HG03457 (cell line): ENCODE data around the gene RARRES2.

Experiments used
- ATAC-seq: cut with Tn5 transposase; IDR thresholded peaks from one replicate; pipeline ENCODE4 v1.9.1; 2021; ENCODE audit warnings: moderate number of reproducible peaks; ENCODE audit not compliant: unreplicated experiment

The RARRES2 gene

DNA sequence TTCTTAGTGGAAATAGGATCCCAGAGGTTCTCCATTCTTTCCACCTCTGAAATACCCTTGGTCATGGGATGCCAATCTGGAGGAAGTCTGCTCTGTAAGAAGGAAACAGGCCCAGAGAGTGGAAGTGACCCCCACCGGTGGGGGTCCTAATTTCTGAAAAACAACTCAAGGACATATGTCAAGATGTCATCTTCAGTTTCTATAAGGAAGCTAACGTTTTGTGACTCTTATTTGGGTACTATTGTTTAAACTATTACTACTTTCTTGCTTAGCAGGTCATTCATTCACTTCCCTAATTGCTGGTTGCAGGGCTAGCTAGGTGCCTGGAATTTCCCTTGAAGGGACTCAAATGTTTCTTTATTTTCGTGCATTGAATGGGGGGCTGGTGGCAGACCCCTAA is 35.8 kb upstream of the RARRES2 start:
- ATAC-seq = no peak

DNA sequence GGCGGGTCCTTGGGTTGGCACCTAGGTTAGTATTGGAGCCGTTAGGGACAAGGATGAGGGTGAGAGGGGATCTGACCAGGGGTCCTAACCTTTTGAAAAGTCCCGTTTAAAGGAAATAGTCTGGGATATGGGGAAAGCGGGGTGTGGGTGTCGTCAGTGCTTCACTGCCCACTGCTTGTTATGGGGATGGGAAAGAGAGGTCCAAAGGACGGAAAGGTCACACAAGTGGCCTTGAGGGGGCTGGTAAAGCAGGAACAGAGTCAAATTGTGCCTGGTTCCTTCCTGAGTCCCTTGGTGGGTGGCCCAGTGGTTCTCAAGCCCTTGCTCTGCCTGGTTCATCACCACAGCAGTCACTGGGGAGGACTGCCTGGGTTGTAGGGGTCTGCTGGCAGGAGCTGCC is 35.1 kb upstream of the RARRES2 start:
- ATAC-seq = no peak

DNA sequence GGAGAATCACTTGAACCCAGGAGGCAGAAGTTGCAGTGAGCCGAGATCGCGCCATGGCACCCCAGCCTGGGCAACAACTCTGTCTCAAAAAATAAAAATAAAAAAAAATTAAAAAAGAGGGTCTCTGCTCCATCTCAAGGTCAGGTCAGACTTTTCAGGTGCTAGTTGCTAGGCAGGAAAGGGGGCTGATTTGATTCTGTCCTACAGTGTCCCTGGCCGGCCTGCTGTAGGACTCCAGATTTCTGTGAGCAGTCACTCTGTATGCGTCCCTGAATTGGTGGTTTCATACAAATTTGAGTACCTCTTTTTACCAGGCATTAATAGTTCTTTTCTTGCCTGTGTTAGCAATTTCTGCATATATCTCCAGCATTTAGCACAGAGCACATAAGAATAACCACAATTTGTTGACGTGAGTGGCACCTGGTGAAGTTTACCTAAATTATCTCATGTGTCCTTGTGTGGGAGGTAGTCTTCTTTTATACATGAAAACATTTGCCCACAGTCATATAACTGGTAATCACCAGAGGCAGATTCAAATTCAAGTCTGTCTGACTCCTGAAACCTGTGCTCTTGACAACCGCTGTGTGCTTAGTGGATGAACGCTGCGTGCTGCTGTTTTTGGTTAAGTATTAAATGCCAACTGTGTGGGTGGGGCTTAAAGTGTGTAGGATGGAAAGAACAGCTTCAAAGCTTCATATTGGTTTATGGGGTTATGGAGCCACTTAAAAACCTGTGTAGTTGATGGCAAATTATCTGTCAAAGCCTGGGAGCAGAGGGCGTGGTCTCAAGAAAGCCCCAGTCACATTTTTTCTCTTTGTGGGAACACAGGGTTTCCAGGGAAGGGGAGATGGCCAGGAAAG is 34.5 kb upstream of the RARRES2 start:
- ATAC-seq = no peak

DNA sequence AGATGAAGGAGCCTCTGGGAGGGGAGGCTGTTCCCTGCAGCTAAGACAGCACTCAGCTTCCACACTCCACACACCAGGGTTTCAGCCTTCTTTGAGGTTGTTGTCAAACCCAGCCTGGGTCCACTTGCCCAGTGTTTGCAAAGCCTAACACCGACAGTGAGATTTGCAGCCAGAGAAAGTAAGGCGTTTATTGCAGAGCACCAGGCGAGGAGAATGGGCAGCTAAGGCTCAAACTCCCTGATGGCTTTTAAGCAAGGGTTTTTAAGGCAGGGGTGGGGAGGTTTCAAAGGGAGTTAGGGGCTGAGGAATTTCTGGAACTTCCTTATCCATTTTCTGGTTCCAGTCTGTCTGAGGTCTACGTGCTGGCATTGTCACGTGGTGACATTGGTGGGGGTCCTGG is 33.0 kb upstream of the RARRES2 start:
- ATAC-seq = no peak

DNA sequence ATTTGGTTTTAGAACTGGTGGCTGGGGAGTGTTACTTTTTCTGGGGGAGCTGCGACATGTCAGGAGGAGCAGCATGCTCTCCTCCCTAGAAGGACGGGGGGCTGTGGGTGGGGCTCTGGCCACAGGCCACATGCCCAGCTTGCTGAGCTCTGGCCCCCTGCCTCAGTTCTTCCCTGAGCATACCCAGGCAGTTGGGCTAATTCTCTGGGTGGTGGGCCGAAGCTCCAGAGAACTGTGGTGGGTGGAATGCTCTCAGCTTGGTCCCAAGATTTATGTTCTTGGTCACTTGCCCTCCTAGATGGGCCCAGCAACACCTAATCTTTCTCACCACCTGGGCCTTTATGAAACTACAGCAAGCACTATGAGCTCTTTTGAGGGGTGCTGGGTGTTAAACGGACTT is 32.6 kb upstream of the RARRES2 start:
- no peak for ATAC-seq

DNA sequence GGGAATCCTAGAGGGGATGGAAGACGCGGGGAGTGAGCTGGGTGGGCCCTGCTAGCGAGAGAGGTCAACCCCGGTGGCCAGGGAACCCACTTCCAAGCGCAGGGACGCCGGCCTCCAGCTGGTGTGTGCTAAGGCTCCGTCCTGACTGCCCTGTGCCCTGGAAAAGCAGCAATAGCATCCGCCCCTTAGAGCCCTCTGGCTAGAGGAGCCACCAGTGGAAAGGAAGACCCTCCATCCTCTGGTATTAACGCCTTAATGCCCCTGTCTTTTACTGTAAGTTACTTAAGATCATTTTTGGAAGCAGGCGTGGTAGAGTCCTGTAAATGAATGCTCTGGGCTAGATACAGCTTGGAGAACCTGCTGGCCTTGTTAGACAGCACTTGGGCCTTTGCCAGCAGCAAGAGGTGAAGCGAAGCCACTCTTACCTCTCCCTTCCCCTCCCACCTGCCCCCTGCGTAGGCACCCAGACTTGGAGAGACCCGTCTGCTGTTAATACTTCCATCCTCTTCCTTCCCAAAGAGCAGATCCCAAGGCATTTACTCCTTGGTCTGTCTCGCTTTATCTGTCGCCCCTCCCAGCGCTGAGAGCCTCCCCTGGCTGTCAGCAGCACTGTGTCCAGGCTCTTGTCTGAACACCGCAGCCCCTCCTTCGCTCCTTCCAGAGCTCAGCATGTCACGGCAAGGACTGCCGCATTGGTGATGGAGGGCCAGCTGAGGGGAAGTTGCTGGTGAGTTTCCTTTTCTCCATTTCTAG is 31.8 kb upstream of the RARRES2 start:
- no peak for ATAC-seq

DNA sequence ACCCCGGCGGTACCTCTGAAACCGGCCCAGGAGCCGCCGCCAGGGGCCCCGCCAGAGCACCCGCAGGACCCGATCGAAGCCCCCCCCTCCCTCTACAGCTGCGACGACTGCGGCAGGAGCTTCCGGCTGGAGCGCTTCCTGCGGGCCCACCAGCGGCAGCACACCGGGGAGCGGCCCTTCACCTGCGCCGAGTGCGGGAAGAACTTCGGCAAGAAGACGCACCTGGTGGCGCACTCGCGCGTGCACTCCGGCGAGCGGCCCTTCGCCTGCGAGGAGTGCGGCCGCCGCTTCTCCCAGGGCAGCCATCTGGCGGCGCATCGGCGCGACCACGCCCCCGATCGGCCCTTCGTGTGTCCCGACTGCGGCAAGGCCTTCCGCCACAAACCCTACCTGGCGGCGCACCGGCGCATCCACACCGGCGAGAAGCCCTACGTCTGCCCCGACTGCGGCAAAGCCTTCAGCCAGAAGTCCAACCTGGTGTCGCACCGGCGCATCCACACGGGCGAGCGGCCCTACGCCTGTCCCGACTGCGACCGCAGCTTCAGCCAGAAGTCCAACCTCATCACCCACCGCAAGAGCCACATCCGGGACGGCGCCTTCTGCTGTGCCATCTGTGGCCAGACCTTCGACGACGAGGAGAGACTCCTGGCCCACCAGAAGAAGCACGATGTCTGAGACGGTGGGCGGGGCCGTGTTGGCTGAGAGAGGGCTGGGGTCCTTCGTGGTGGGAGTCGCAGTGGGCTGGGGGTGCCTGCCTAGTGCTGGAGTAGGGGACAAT is 31.0 kb upstream of the RARRES2 start:
- no peak for ATAC-seq

DNA sequence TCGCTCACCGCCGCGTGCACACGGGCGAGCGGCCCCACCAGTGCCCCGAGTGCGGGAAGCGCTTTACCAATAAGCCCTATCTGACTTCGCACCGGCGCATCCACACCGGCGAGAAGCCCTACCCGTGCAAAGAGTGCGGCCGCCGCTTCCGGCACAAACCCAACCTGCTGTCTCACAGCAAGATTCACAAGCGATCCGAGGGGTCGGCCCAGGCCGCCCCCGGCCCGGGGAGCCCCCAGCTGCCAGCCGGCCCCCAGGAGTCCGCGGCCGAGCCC is 30.5 kb upstream of the RARRES2 start:
- no peak for ATAC-seq

DNA sequence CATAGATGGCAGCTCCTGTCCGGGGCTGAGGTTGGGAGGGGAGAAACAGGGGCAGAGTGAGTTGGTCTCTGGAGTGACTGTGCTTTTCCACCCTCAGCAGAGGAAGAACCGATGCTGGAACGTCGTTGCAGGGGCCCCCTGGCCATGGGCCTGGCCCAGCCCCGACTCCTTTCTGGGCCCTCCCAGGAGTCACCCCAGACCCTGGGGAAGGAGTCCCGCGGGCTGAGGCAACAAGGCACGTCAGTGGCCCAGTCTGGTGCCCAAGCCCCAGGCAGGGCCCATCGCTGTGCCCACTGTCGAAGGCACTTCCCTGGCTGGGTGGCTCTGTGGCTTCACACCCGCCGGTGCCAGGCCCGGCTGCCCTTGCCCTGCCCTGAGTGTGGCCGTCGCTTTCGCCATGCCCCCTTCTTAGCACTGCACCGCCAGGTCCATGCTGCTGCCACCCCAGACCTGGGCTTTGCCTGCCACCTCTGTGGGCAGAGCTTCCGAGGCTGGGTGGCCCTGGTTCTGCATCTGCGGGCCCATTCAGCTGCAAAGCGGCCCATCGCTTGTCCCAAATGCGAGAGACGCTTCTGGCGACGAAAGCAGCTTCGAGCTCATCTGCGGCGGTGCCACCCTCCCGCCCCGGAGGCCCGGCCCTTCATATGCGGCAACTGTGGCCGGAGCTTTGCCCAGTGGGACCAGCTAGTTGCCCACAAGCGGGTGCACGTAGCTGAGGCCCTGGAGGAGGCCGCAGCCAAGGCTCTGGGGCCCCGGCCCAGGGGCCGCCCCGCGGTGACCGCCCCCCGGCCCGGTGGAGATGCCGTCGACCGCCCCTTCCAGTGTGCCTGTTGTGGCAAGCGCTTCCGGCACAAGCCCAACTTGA is 29.9 kb upstream of the RARRES2 start:
- ATAC-seq = no peak

DNA sequence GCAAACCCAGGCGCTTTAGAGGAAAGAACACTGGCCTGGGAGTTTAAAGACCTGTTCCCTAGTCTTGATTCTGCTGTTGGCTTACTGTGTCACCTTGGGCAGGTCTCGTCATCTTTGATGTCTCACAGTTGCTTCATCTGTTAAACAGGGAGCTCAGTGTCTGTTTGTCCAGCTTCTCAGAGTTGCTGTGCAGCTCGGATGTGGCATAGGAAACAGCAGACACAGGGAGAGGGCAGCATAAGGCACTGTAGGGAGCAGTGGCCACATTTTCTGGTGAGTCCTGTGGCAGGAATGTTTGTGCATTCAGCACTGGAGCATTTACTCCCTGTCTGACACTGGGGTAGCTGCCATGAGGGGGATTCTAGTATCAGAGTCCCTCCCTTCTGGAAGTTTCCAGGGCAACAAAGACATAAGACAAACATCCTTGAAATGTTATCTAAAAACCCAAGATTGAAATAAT is 29.2 kb upstream of the RARRES2 start:
- no peak for ATAC-seq

DNA sequence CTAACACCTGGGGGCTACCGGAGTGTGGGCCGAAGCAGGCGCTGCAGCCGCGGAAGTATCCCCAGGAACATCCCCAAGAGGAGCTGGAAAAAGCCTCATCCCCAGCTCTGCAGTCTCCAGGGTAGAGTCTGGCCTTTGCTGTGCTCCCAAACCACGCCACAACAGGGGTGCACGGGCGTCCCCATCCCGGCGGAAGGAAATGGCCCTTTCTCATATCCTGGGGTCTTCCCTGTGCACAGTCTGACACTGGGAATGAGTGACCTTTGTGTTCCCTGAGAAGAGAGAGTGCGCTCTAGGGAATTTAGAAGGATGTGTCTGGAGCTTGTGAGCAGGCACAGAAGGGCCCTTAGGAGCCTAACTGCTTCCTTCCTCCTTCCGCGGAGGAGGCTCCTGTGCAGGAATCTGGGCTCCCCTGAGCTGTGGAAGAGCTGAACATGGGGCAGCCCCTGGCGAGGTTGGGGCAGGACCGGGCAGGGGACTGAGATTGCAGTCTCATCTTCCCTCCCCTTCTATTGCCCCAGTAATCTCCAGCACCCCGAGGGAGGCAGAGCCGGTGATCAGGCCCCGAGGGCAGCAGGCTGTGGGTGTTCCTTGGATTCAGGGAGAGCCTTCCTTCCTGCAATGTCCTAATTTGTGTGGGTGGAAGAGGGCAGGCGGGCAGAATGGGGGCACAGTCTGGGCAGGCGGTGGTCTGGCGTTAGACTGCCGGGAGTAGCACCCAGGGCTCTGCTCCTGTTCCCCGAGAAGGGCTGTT is 28.5 kb upstream of the RARRES2 start:
- no peak for ATAC-seq

DNA sequence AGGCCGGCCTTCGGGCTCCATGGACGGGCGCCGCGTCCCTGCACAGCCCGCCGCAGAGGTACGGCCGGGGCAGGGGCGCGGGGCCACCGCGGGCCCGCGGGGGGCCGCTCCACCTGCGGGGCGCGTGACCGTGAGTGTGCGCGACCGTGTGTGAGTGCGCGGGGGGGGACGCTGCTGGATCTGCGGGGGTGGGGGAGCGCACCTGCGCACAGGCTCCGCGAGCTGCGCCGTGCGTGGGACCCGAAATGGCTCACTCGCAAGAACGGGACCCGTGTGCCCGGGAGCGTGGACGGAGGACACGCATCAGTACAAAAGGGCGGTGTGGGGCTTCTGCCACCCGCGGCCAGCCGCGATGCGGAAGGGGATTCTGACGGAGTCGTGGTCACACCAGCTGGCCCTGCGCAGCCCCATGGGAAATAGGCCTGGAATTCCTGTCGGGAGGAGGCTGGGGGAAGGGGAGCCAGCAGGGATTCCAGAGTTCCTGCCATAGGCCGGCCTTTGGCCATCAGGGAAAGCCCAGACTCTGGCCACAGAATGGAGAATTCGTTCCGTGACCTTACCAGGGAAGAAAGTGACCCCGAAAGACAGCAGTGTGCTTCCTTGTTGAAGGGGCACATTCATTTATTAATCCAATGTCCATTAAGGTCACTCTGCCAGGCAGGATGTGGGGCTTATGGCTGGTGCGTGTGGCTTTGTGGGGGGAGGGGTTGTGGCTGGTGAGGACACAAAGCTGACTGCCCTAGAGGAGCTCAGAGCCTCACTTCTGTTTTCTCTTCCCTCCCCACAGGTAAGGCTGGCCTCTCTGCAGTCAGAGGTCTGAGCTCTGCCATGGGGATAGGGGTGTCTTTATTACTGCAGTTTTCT is 27.7 kb upstream of the RARRES2 start:
- ATAC-seq = peak; percentile 39

DNA sequence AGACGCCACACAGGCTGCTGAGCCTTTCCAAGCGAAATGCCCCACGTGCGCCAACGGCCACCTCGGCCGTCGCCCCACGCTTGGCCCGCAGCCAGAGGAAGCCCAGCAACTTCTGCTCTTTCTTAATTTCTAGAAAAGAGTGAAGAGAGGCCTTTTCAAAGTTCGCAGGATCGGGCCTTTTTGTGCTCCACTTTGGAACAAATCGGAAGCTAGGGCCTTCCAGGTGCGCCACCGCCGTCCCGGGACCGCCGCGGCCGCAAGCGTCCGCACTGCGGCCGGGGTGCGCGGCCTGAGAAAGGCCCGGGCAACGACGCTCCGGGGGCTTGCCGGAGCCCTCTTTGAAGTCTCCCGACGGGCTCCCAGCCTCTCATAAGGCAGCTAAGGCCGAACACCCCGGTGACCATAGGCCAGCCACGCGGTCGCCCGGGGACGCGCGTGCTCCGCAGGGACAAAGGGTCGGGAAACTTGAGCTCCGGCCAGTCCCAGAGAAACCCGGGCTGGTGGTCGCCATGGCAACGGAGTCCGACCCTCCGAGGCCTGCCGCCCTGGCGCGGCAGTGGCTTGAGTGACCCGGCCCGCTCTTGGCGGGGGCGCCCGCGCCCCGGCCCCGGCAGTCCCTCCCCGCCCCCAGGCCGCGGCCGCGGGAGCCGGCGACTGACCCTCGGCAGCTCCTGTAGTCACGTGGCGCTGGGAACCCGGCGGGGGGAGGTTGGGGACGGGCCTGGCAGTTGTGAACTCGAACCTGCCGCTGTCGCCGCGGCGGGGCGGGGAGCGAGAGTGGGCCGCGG is 26.9 kb upstream of the RARRES2 start, which contains the start of gene REPIN1:
Gene REPIN1, plus strand, starts transcription at position 727 of the 788 bp plus-strand sequence. CDS start 890 bp downstream, outside the sequence.
- no peak for ATAC-seq

DNA sequence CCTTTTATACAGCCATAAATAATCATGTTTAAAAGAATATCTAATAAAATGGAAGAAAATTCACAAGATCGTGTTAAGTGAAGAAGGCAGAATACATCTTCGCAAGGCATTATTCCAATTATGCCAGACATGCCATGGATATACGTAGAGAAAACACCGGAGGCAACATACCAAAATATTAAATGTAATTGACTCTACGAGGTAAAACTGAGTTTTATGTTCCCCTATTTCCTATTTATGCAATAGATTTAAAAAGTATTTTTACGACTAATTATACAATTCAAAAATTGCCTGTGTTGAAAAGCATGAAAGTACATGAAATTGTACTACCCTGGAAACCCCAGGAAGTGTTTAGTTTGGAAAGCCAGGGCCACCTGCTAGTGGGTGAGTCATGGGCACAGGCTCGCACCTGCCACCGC is 26.3 kb upstream of the RARRES2 start:
- ATAC-seq = no peak

DNA sequence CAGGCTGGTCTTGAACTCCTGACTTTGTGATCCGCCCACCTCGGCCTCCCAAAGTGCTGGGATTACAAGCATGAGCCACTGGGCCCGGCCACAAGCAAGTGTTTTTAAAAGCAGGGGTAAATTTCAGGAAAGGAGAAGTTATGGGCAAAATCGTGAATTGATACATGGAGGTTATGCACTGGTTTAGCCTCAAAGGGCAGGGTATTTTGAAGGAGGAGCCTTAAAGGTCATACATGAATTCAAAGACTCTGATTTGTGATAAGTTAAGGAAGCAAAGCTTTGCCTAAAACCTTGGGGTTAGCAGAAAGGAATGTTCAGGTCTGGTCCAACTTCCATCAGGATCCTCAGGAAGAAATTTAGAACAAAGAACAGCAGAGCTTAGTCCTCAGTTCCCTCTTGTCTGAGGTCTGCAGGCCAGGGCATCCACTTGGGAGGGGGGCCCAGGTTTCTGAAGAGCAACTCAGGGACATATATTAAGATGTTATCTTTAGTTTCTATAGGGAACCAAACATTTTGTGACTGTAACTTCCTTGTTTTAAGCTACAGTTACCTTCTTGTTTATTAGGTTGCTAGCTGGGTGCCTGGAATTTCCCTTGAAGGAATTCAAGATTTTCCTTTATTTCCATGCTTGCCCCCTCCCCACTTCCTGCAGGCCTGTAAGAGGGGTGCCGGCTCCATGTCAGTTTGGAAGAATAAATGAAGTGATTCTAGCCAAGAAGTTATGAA is 24.4 kb upstream of the RARRES2 start:
- ATAC-seq = no peak

DNA sequence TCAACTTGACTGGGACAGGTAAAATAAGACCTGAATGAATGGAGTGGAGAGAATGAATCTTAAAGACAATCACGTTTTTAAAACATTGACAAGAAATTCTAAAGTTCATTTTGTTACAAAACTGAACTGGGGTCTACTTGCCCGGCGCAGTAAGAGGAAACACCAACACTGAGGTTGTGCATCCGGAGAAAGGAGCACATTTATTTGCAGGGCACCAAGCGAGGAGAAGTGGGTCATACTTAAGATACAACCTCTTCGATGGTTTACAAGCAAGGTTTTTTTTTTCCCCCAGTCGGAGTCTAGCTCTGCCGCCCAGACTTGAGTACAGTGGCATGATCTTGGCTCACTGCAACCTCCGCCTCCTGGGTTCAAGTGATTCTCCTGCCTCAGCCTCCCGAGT is 23.8 kb upstream of the RARRES2 start:
- ATAC-seq = no peak

DNA sequence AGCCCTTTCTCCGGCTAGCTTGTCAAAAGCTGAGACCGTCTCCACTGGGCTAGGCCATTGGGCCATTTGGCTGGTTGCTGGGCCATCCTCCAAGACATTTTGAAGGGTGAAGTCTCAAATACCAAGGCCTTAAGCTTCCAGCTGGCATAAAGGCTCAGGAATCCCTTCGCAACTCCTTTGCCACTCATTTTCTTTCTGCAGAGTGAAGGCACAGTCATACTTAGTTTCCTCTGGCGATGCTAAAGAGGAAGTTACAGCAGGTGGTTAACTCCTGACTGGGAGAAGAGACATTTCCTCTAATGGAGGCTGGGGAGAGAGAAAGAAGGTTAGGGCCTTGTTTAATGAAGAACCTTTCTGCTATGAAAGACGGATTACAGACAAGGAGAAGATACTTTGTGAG is 22.4 kb upstream of the RARRES2 start:
- no peak for ATAC-seq
